ENCODE measurements around the gene LZTR1. TPM values are rescaled to one million over a fixed set of nuclear protein-coding genes. Genes with fewer than 3 reads are reported as not detected.

Gene LZTR1
- total RNA-seq, 1 experiment from 2014 or later, result 40.2 TPM

- Histone ChIP-seq H3K36me3 (ENCODE audit: control insufficient read depth, insufficient read depth, low read length) (no peaks in the 10 kb centered on the region), H3K4me1 (ENCODE audit: control insufficient read depth, insufficient read depth, low read length) (peaks cover 12% of the 10 kb centered on the region), H3K4me3 (ENCODE audit: low read depth in 2 of 2, low read length in 2 of 2) (no peak overlapping the region), H3K27me3 (ENCODE audit: control insufficient read depth, insufficient read depth, low read length) (no peaks in the 10 kb centered on the region), H3K9me3 (ENCODE audit: control insufficient read depth, insufficient read depth, low read depth, low read length) (no peaks in the 10 kb centered on the region), H3K27ac (ENCODE audit: low read length) (no peak overlapping the region)
- TF ChIP-seq POLR2AphosphoS5 (IDR thresholded peaks at IDR 0.05; ENCODE audit: low read depth, low read length), result no peak
- TF ChIP-seq SIN3A (IDR thresholded peaks at IDR 0.05; ENCODE audit: borderline replicate concordance, insufficient read depth, low read depth, low read length), result no peak
- TF ChIP-seq, protein P1, sequence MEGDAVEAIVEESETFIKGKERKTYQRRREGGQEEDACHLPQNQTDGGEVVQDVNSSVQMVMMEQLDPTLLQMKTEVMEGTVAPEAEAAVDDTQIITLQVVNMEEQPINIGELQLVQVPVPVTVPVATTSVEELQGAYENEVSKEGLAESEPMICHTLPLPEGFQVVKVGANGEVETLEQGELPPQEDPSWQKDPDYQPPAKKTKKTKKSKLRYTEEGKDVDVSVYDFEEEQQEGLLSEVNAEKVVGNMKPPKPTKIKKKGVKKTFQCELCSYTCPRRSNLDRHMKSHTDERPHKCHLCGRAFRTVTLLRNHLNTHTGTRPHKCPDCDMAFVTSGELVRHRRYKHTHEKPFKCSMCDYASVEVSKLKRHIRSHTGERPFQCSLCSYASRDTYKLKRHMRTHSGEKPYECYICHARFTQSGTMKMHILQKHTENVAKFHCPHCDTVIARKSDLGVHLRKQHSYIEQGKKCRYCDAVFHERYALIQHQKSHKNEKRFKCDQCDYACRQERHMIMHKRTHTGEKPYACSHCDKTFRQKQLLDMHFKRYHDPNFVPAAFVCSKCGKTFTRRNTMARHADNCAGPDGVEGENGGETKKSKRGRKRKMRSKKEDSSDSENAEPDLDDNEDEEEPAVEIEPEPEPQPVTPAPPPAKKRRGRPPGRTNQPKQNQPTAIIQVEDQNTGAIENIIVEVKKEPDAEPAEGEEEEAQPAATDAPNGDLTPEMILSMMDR (IDR thresholded peaks at IDR 0.05), result no peak
- TF ChIP-seq, protein P2, sequence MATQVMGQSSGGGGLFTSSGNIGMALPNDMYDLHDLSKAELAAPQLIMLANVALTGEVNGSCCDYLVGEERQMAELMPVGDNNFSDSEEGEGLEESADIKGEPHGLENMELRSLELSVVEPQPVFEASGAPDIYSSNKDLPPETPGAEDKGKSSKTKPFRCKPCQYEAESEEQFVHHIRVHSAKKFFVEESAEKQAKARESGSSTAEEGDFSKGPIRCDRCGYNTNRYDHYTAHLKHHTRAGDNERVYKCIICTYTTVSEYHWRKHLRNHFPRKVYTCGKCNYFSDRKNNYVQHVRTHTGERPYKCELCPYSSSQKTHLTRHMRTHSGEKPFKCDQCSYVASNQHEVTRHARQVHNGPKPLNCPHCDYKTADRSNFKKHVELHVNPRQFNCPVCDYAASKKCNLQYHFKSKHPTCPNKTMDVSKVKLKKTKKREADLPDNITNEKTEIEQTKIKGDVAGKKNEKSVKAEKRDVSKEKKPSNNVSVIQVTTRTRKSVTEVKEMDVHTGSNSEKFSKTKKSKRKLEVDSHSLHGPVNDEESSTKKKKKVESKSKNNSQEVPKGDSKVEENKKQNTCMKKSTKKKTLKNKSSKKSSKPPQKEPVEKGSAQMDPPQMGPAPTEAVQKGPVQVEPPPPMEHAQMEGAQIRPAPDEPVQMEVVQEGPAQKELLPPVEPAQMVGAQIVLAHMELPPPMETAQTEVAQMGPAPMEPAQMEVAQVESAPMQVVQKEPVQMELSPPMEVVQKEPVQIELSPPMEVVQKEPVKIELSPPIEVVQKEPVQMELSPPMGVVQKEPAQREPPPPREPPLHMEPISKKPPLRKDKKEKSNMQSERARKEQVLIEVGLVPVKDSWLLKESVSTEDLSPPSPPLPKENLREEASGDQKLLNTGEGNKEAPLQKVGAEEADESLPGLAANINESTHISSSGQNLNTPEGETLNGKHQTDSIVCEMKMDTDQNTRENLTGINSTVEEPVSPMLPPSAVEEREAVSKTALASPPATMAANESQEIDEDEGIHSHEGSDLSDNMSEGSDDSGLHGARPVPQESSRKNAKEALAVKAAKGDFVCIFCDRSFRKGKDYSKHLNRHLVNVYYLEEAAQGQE (IDR thresholded peaks at IDR 0.05; ENCODE audit: insufficient read depth in 1 of 2, low read depth in 2 of 2, low read length in 1 of 2), result no peak
- TF ChIP-seq TCF7L2 (IDR thresholded peaks at IDR 0.05; ENCODE audit: low read depth, low read length), result no peak
- ChIA-PET POLR2A (no interaction called here), CTCF (no interaction called here)
- in situ Hi-C loops (cut with HindIII; ENCODE audit: low pct_unique_long_range_greater_than_20kb, low sequenced_read_pairs), result no loop called here
- ATAC-seq, result no peak
- DNase-seq (ENCODE audit: low read depth, low spot score), result no peak
- intact Hi-C loops (cut with micrococcal nuclease; ENCODE audit: unreplicated experiment), result no loop called here
- BruUV-seq (replicated peaks), result no TSS peak
Observed at GRCh38 chr22:21012446-21013407, 30.6 kb downstream of the LZTR1 start.

DNA sequence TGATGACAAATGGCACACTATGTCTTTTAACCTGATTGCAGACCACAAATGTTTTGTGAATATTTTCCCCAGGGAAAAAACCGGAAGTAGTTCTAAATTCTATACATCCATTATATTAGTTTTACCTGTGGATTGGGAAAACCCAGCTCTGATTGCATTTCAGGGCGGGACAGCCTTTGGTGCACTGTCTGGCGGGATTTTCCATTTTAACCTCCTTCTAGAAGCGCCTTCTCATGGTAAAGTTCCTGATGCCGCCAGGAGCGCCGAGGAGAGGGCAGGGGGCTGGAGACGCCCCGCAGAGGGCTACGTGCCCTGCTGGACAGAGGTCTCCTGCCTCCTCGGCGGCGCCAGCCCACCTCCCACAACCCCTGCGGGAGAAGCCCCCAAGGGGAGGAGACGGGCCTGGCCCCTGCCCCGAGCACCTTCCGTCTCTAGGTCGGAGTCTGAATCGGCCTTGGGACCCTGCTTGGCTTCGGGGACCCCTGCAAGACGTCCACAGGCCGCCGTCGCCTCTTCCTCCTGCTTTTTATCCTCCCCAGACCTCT is 31.6 kb downstream of the LZTR1 start:
- no peaks in the 10 kb centered on the region for H3K27me3 ChIP-seq (ENCODE audit: control insufficient read depth, insufficient read depth, low read length)
- peaks cover 12% of the 10 kb centered on the region for H3K4me1 ChIP-seq (ENCODE audit: control insufficient read depth, insufficient read depth, low read length)
- BruUV-seq (replicated peaks), result no TSS peak
- no peaks in the 10 kb centered on the region for H3K9me3 ChIP-seq (ENCODE audit: control insufficient read depth, insufficient read depth, low read depth, low read length)
- no peak for DNase-seq (ENCODE audit: low read depth, low spot score)
- H3K4me3 ChIP-seq (ENCODE audit: low read depth in 2 of 2, low read length in 2 of 2), result peak overlapping the region; percentile 65 to 73
- peak; percentile 27 for ATAC-seq
- H3K36me3 ChIP-seq (ENCODE audit: control insufficient read depth, insufficient read depth, low read length), result no peaks in the 10 kb centered on the region
- ChIA-PET CTCF (no interaction called here), POLR2A (no interaction called here)
- in situ Hi-C loops (cut with HindIII; ENCODE audit: low pct_unique_long_range_greater_than_20kb, low sequenced_read_pairs), result no loop called here
- H3K27ac ChIP-seq (ENCODE audit: low read length), result peak overlapping the region; percentile 65
- intact Hi-C loops (cut with micrococcal nuclease; ENCODE audit: unreplicated experiment), result no loop called here
- TF ChIP-seq, protein P2 (IDR thresholded peaks at IDR 0.05; ENCODE audit: insufficient read depth in 1 of 2, low read depth in 2 of 2, low read length in 1 of 2), result no peak
- TF ChIP-seq, protein P1 (IDR thresholded peaks at IDR 0.05), result no peak
- TF ChIP-seq SIN3A (IDR thresholded peaks at IDR 0.05; ENCODE audit: borderline replicate concordance, insufficient read depth, low read depth, low read length), result no peak
- no peak for TF ChIP-seq TCF7L2 (IDR thresholded peaks at IDR 0.05; ENCODE audit: low read depth, low read length)
- no peak for TF ChIP-seq POLR2AphosphoS5 (IDR thresholded peaks at IDR 0.05; ENCODE audit: low read depth, low read length)

Data from Panc1 (cell line).